GM21619 (cell line): ENCODE measurements around the gene CTBP1.

ENCODE experiments used
- ATAC-seq: cut with Tn5 transposase; IDR thresholded peaks from one replicate; pipeline ENCODE4 v1.9.1; 2021; ENCODE audit not compliant: unreplicated experiment

The CTBP1 gene

DNA sequence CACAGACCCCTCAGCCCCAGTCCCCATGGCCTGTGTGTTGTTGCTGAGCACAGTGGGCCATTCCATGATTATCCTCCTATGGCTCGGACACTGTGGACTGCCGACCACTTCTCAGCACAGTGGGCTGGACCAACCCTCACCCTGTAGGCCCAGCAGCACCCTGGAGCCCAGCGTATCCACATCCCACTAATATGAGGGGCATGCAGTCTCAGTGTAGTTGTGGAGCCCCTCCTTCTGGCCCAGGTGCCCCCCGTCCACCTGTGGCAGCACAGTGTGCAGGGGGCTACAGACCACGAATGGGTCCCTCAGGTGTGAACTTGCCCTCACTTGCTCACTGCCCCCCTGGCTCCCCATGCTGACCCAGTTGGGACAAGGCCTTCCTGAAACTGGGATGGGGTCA, 84.5 kb downstream of the CTBP1 start:
- ATAC-seq, result no peak

DNA sequence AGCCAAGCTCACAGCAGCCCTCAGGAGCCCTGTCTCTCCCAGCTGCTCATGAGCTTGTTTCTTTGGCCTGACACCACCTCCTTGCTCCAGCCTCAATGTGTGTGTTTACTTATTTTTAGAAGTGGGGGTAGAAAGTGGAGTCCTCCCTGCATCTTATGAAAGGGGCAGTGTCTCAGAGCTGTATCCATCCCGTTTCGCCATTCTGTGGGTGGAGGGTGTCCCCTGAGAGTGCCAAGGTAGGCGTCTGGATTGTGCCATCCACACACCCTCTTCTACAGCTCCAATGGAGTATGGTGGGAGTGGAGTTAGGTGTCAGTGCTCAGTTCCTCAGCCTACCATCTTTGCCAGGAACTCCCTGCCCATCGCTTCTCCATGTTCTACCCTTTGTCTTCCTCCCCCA, 84.9 kb downstream of the CTBP1 start:
- ATAC-seq, result no peak
